ENCODE results near the gene NTN5. TPM values are rescaled to one million over a fixed set of nuclear protein-coding genes. Genes with fewer than 3 reads are reported as not detected.

The NTN5 gene
- total and polyA plus RNA-seq, 2 of the 4 experiments (the other 2 are of a cell fraction): 0.19 TPM; not detected in 1

GRCh38 chr19:48674921-48675824 lies 2.4 kb upstream of the NTN5 start:
- H3K27ac ChIP-seq (ENCODE audit: insufficient read depth, low read length): no peak overlapping the region
- TF ChIP-seq USF2 (IDR thresholded peaks at IDR 0.05; ENCODE audit: low read depth, low read length) (no peak), BHLHE40 (IDR thresholded peaks at IDR 0.05; ENCODE audit: low read depth, low read length) (peak; percentile 8; the same call in 1 of the 2 replicates), CHD1 (IDR thresholded peaks at IDR 0.05; ENCODE audit: low read depth, low read length) (no peak), RAD21 (IDR thresholded peaks at IDR 0.05; ENCODE audit: low read length) (peak; percentile 76), POLR2A (IDR thresholded peaks at IDR 0.05; ENCODE audit: low read depth, low read length) (no peak), CTCF (conservative IDR thresholded peaks at IDR 0.05; ENCODE audit: low read depth, low read length) (peak; percentile 83), RFX5 (IDR thresholded peaks at IDR 0.05; ENCODE audit: low read depth, low read length) (no peak), RCOR1 (IDR thresholded peaks at IDR 0.05; ENCODE audit: insufficient replicate concordance, low read length) (peak; percentile 24), SMC3 (IDR thresholded peaks at IDR 0.05; ENCODE audit: low read depth, low read length) (peak; percentile 81)
- dilution Hi-C loops (cut with HindIII; ENCODE audit: low sequenced_read_pairs, unreplicated experiment): no loop called here

More at GRCh38 chr19:48674921-48675824, 2.4 kb upstream of the NTN5 start:
- H3K4me1 ChIP-seq (ENCODE audit: control insufficient read depth, insufficient read depth, low read length): no peaks in the 10 kb centered on the region
- POLR2A ChIA-PET (ENCODE audit: unreplicated experiment): no interaction called here
- H3K9me3 ChIP-seq (ENCODE audit: control insufficient read depth, insufficient read depth, low read length): no peaks in the 10 kb centered on the region
- no peak overlapping the region for H3K14ac ChIP-seq (replicated peaks; ENCODE audit: low read depth, low read length)
- 22% methylated on average over 16 of the region's 28 CpGs; no CpG with 5 or more reads in 1 of the 2 experiments for WGBS, 2 experiments (ENCODE audit: extremely low coverage in 2 of 2, insufficient read length in 1 of 2)
- peak overlapping the region; percentile 24; the same call in 1 of the 2 replicates for H4K5ac ChIP-seq (ENCODE audit: low read depth, low read length)
- no peaks in the 10 kb centered on the region for H3K9me1 ChIP-seq (ENCODE audit: insufficient read depth, low read length)
- H3K9ac ChIP-seq (ENCODE audit: low read depth, low read length): no peak overlapping the region
- CTCF ChIA-PET: interaction anchor here (0.8 kb wide), 1 partner anchor 41 kb away, joined by 3 read pairs; no protein-coding TSS in a partner anchor
- H4K8ac ChIP-seq (ENCODE audit: low read depth in 2 of 2, low read length in 2 of 2): peak overlapping the region; percentile 43 to 81
- intact Hi-C loops (cut with micrococcal nuclease): loop anchor here (2.0 to 5.0 kb wide), 2 partner anchors 40 to 107 kb away; no protein-coding TSS in a partner anchor
- no peak overlapping the region; the same call in 1 of the 2 replicates for H4K91ac ChIP-seq (ENCODE audit: insufficient read depth, low read depth, low read length)
- H3K18ac ChIP-seq (ENCODE audit: low read depth, low read length): no peak overlapping the region; the same call in 1 of the 2 replicates
- no peaks in the 10 kb centered on the region for H3K79me1 ChIP-seq (ENCODE audit: low read depth in 1 of 2, low read length in 2 of 2)
- H2AK9ac ChIP-seq (replicated peaks; ENCODE audit: low read depth, low read length, poor library complexity): peak overlapping the region; percentile 66
- H2BK20ac ChIP-seq (ENCODE audit: low read depth, low read length): peak overlapping the region; percentile 50; the same call in 1 of the 2 replicates
- no TSS peak for BruUV-seq (replicated peaks)
- H2AFZ ChIP-seq (replicated peaks; ENCODE audit: low read length, poor library complexity): peak overlapping the region; percentile 87
- no peak overlapping the region for H2BK5ac ChIP-seq (ENCODE audit: low read depth, low read length, poor library complexity, severe bottlenecking)
- H2BK15ac ChIP-seq (ENCODE audit: low read depth, low read length): no peak overlapping the region; the same call in 2 of the 3 replicates
- H3K4me3 ChIP-seq (ENCODE audit: insufficient read depth, low read depth, low read length): no peak overlapping the region
- in situ Hi-C loops (cut with MboI; ENCODE audit: low sequenced_read_pairs): no loop called here
- no peaks in the 10 kb centered on the region for H4K20me1 ChIP-seq (ENCODE audit: insufficient read depth, low read length)
- peak overlapping the region; percentile 31 for H2BK120ac ChIP-seq (ENCODE audit: low read depth, low read length)
- no peaks in the 10 kb centered on the region for H3K36me3 ChIP-seq (ENCODE audit: control insufficient read depth, insufficient read depth, low read length)
- no peak overlapping the region for H3K4me2 ChIP-seq (ENCODE audit: low read depth, low read length)
- H3K27me3 ChIP-seq (ENCODE audit: control insufficient read depth, insufficient read depth, low read length): peaks cover 9% of the 10 kb centered on the region; the same call in 1 of the 2 replicates
- peak overlapping the region; percentile 46; the same call in 1 of the 2 replicates for H3K4ac ChIP-seq (ENCODE audit: low read depth, low read length)
- ATAC-seq (ENCODE audit: low read depth) (peak; percentile 99), DNase-seq (peak; percentile 72)
- H3K56ac ChIP-seq (ENCODE audit: extremely low read depth, insufficient read depth, low read length): no peak overlapping the region
- H2AK5ac ChIP-seq (ENCODE audit: low read depth, low read length): peak overlapping the region; percentile 69; the same call in 1 of the 2 replicates
- peak overlapping the region; percentile 51; the same call in 1 of the 2 replicates for H3K23ac ChIP-seq (ENCODE audit: low read depth, low read length)

Data from IMR-90 (cell line).